A673 (cell line): ENCODE measurements around the gene QRSL1. TPM values are rescaled to one million over a fixed set of nuclear protein-coding genes. Genes with fewer than 3 reads are reported as not detected.

ENCODE experiments used
- BruUV-seq: library from RNA; stranded (reverse); fragments of 400-500 nt; replicated peaks from 2 replicates; lab custom pipeline; 2021; lab: Mats Ljungman, UMichigan
- CTCF ChIA-PET: fragments of 300-600 bp; sonication (Branson Sonifier 250); formaldehyde crosslinking; loops from one replicate; lab custom pipeline; 2022; ENCODE audit warnings: antibody characterized with exemption; lab: Charles Lee
- POLR2A ChIA-PET: fragments of 300-600 bp; sonication (Branson Sonifier 250); formaldehyde crosslinking; loops from one replicate; lab custom pipeline; 2022; ENCODE audit warnings: antibody characterized with exemption; ENCODE audit not compliant: low non-redundant PET; lab: Charles Lee
- DNase-seq: peaks from one replicate; pipeline ENCODE4 v3.0.0-alpha.2; 2015; ENCODE audit warnings: low spot score
- H3K27ac ChIP-seq: fragments of 200-600 bp; sonication (generic); 2 replicates; pipeline ENCODE4 v1.5.1; 2016; ENCODE audit warnings: mixed run types, low read depth, mild to moderate bottlenecking, mixed read lengths, antibody characterized with exemption, low read length; ENCODE audit not compliant: poor library complexity, severe bottlenecking
- H3K27me3 ChIP-seq: fragments of 200-600 bp; sonication (generic); replicated peaks from 2 replicates; pipeline ENCODE4 v1.6.1; 2017; ENCODE audit warnings: mixed run types, low read depth, mild to moderate bottlenecking, mixed read lengths, antibody characterized with exemption, low read length; ENCODE audit not compliant: insufficient read depth, poor library complexity
- H3K36me3 ChIP-seq: fragments of 200-600 bp; sonication (generic); 2 replicates; pipeline ENCODE4 v1.6.1; 2016; ENCODE audit warnings: mixed run types, mild to moderate bottlenecking, mixed read lengths, antibody characterized with exemption, low read length; ENCODE audit not compliant: insufficient read depth, poor library complexity, severe bottlenecking
- H3K4me1 ChIP-seq: fragments of 200-600 bp; sonication (generic); 2 replicates; pipeline ENCODE4 v1.6.1; 2017; ENCODE audit warnings: mixed run types, mild to moderate bottlenecking, mixed read lengths, antibody characterized with exemption, low read length; ENCODE audit not compliant: insufficient read depth, poor library complexity, severe bottlenecking
- H3K4me3 ChIP-seq: fragments of 200-600 bp; sonication (generic); 2 replicates; pipeline ENCODE4 v1.5.1; 2016; ENCODE audit warnings: low read depth, mixed run types, mild to moderate bottlenecking, mixed read lengths, low read length; ENCODE audit not compliant: poor library complexity, severe bottlenecking
- H3K9me3 ChIP-seq: fragments of 200-600 bp; sonication (generic); 2 replicates; pipeline ENCODE4 v1.6.1; 2016; ENCODE audit warnings: mixed run types, low read depth, mild to moderate bottlenecking, mixed read lengths, antibody characterized with exemption, low read length; ENCODE audit not compliant: poor library complexity, severe bottlenecking
- EZH2 ChIP-seq: fragments of 200-600 bp; sonication (generic); IDR thresholded peaks from 2 replicates; pipeline ENCODE4 v1.6.1; 2017; ENCODE audit warnings: borderline replicate concordance, low read depth, mild to moderate bottlenecking, mixed read lengths, antibody characterized with exemption, low read length; ENCODE audit not compliant: poor library complexity, severe bottlenecking
- intact Hi-C: fragments of 100-400 bp; cut with micrococcal nuclease; formaldehyde crosslinking; loops from one replicate; pipeline ENCODE4 v1.10.0; 2022; ENCODE audit not compliant: unreplicated experiment
- total RNA-seq: library from RNA; stranded (reverse); gene quantifications from 2 replicates; pipeline ENCODE4 v1.2.3, GENCODE V29; 2021
- TF ChIP-seq, protein P1 (sequence below): fragments of 300-800, 200-600 bp; sonication (generic); conservative IDR thresholded peaks from 2 replicates; pipeline ENCODE4 v1.5.1; 2017; ENCODE audit warnings: low read depth, mild to moderate bottlenecking, antibody characterized with exemption, low read length, moderate library complexity, mixed read lengths

Gene QRSL1
- total RNA-seq, 1 experiment from 2014 or later = 20.4 TPM

DNA sequence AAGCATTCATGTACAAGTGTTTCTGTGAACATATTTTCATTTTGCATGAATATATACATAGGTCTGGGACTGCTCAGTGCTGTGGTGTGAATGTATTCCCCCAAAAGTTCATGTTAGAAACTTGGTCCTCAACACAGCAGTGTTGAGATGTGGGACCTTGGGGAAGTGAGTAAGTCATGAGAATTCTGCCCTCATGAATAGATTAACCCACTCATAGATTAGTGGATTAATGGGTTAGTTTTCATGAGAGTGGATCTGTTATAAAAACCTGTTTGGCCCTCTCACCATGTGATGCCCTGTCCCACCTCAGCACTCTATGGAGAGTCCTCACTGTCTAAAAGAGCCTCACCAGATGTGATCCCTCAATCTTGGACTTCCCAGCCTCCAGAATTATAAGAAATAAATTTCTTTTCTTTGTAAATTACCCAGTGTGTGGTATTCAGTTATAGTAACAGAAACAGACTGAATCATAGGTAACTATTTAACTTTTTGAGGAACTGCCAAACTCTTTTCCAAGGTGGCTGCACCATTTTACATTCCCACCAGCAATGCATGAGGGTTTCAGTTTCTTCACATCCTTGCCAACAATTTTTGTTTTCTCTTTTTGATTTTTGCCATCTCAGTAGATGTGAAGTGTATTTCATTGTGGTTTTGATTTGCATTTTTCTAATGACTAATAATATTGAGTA, 45.3 kb downstream of the QRSL1 start:
- no peaks in the 10 kb centered on the region for H3K36me3 ChIP-seq
- TF ChIP-seq EZH2 = no peak
- TF ChIP-seq, protein P1, sequence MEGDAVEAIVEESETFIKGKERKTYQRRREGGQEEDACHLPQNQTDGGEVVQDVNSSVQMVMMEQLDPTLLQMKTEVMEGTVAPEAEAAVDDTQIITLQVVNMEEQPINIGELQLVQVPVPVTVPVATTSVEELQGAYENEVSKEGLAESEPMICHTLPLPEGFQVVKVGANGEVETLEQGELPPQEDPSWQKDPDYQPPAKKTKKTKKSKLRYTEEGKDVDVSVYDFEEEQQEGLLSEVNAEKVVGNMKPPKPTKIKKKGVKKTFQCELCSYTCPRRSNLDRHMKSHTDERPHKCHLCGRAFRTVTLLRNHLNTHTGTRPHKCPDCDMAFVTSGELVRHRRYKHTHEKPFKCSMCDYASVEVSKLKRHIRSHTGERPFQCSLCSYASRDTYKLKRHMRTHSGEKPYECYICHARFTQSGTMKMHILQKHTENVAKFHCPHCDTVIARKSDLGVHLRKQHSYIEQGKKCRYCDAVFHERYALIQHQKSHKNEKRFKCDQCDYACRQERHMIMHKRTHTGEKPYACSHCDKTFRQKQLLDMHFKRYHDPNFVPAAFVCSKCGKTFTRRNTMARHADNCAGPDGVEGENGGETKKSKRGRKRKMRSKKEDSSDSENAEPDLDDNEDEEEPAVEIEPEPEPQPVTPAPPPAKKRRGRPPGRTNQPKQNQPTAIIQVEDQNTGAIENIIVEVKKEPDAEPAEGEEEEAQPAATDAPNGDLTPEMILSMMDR = no peak
- no TSS peak for BruUV-seq

DNA sequence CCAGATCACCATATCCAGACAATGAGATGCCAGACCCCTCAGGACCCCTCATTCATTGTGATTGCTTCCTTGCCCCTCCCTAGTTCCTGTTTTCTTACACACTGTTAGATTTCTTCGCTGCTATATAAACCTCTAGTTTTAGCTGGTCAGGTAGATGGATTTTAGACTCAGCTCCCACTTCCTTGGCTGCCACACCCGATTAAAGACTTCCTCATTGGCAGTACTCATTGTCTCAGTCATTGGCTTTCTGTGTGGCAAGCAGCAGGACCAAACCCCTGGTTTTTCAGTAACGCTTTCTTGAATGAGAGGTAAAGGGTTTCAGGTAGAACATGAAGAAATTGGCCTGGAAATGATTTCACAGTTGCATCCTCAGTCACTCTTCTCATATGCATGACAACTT, 47.9 kb downstream of the QRSL1 start:
- ChIA-PET POLR2A (no interaction called here), CTCF (no interaction called here)
- TF ChIP-seq, protein P1 = no peak
- TF ChIP-seq EZH2 = no peak
- H3K9me3 ChIP-seq = no peaks in the 10 kb centered on the region
- H3K4me3 ChIP-seq = no peak overlapping the region
- no peaks in the 10 kb centered on the region for H3K27me3 ChIP-seq
- no peak overlapping the region for H3K27ac ChIP-seq
- peaks cover 7% of the 10 kb centered on the region for H3K4me1 ChIP-seq
- no peak for DNase-seq
- no peaks in the 10 kb centered on the region for H3K36me3 ChIP-seq
- intact Hi-C loops = no loop called here
- BruUV-seq = no TSS peak

More for the DNA sequence above, 45.3 kb downstream of the QRSL1 start:
- ChIA-PET CTCF (no interaction called here), POLR2A (no interaction called here)
- Histone ChIP-seq H3K4me1 (peaks cover 15% of the 10 kb centered on the region), H3K4me3 (no peak overlapping the region), H3K27ac (no peak overlapping the region), H3K9me3 (no peaks in the 10 kb centered on the region), H3K27me3 (no peaks in the 10 kb centered on the region)
- no peak for DNase-seq
- intact Hi-C loops = no loop called here

DNA sequence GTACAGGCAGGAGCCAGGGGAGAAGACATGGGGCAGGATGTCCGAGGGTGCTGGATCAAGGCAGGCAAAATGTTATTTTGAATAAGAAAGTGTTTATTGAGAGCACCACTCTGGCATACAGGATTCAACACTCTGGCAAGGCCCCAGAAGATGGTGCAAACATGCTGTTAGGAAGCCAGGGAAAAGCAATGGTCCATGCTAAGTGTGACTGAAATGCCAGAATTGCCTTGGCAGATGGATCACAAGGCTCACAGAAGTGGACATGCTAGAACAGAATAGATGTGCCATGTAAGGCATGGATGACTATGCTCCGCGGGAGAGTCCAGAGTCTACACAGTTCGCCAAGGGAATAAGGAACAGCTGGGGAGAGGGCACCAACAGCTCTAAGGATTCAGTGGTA, 54.6 kb downstream of the QRSL1 start:
- no peaks in the 10 kb centered on the region for H3K4me1 ChIP-seq
- H3K27me3 ChIP-seq = no peaks in the 10 kb centered on the region
- no peaks in the 10 kb centered on the region for H3K9me3 ChIP-seq
- no peak for TF ChIP-seq EZH2
- TF ChIP-seq, protein P1 = no peak
- ChIA-PET POLR2A (no interaction called here), CTCF (no interaction called here)
- H3K36me3 ChIP-seq = no peaks in the 10 kb centered on the region
- no peak overlapping the region for H3K27ac ChIP-seq
- DNase-seq = no peak
- no TSS peak for BruUV-seq
- no peak overlapping the region for H3K4me3 ChIP-seq
- intact Hi-C loops = no loop called here
